H1 (cell line): Measurements from ENCODE around the gene RALY. TPM values are rescaled to one million over a fixed set of nuclear protein-coding genes. Genes with fewer than 3 reads are reported as not detected.

Source experiments
- CTCF ChIA-PET: fragments of 300-600 bp; sonication (Branson Sonifier 250); formaldehyde crosslinking; loops from one replicate; lab custom pipeline; 2021; ENCODE audit not compliant: partially characterized antibody; lab: Charles Lee
- POLR2A ChIA-PET: fragments of 300-600 bp; sonication (Branson Sonifier 250); formaldehyde crosslinking; loops from one replicate; lab custom pipeline; 2021; ENCODE audit warnings: inconsistent platforms; ENCODE audit not compliant: partially characterized antibody; lab: Charles Lee
- DNase-seq, 2 experiments: peaks; one replicate each; pipeline versions ENCODE4 v3.0.0 to v3.0.0-alpha.2; 2010 to 2022; ENCODE audit warnings: low spot score in 2 of 2, low read depth in 1 of 2, mixed read lengths in 1 of 2
- FAIRE-seq: peaks from 2 replicates; lab custom pipeline; 2011; peaks lifted over from hg19 to GRCh38; lab: Jason Lieb, UNC
- H2AFZ ChIP-seq: 2 replicates; pipeline ENCODE4 v1.8.1; 2012; ENCODE audit warnings: low read length, inconsistent platforms
- H2AK5ac ChIP-seq: 2 replicates; pipeline ENCODE4 v1.6.1; 2013; ENCODE audit warnings: low read depth, low read length
- H2BK120ac ChIP-seq: replicated peaks from 2 replicates; pipeline ENCODE3; 2013; ENCODE audit warnings: low read depth, low read length, inconsistent platforms
- H2BK12ac ChIP-seq: 2 replicates; pipeline ENCODE4 v1.6.1; 2013; ENCODE audit warnings: low read depth, low read length
- H2BK15ac ChIP-seq: 2 replicates; pipeline ENCODE4 v1.6.1; 2013; ENCODE audit warnings: low read length
- H2BK20ac ChIP-seq: 2 replicates; pipeline ENCODE4 v1.6.1; 2013; ENCODE audit warnings: low read length
- H2BK5ac ChIP-seq: 2 replicates; pipeline ENCODE4 v1.6.1; 2013; ENCODE audit warnings: low read depth, low read length
- H3K14ac ChIP-seq: 2 replicates; pipeline ENCODE4 v1.6.1; 2013; ENCODE audit warnings: inconsistent platforms; ENCODE audit not compliant: insufficient read length
- H3K18ac ChIP-seq: 2 replicates; pipeline ENCODE4 v1.6.1; 2013; ENCODE audit warnings: low read length; ENCODE audit errors: extremely low read depth
- H3K23ac ChIP-seq: 2 replicates; pipeline ENCODE4 v1.6.1; 2013; ENCODE audit warnings: inconsistent platforms; ENCODE audit not compliant: insufficient read length
- H3K23me2 ChIP-seq: 2 replicates; pipeline ENCODE4 v1.6.1; 2013; ENCODE audit warnings: low read depth, low read length
- H3K27ac ChIP-seq: 2 replicates; pipeline ENCODE4 v1.6.1; 2011; ENCODE audit warnings: low read depth, low read length, inconsistent platforms
- H3K27me3 ChIP-seq, 4 experiments: replicated peaks in 1 of 4; 1 replicate in 1 of 4; 2 replicates in 3 of 4; pipeline versions ENCODE4 v1.6.1 to v1.8.1; 2011 to 2013; ENCODE audit warnings: low read length in 3 of 4, mild to moderate bottlenecking in 3 of 4, inconsistent platforms in 2 of 4, mixed read lengths in 2 of 4, moderate library complexity in 1 of 4; ENCODE audit not compliant: control insufficient read depth in 3 of 4, insufficient read depth in 3 of 4; ENCODE audit errors: extremely low read depth in 1 of 4
- H3K36me3 ChIP-seq, 4 experiments: 2 replicates each; pipeline versions ENCODE4 v1.6.1 to v1.8.1; 2011 to 2013; ENCODE audit warnings: mild to moderate bottlenecking in 4 of 4, low read length in 3 of 4, moderate library complexity in 2 of 4, control low read depth in 1 of 4, inconsistent platforms in 1 of 4; ENCODE audit not compliant: insufficient read depth in 4 of 4, control insufficient read depth in 2 of 4
- H3K4ac ChIP-seq: replicated peaks from 2 replicates; pipeline ENCODE3; 2013; ENCODE audit warnings: low read length, low read depth, mixed read lengths, inconsistent platforms; ENCODE audit not compliant: insufficient read length
- H3K4me1 ChIP-seq, 4 experiments: replicated peaks in 1 of 4; 1 replicate in 1 of 4; 2 replicates in 3 of 4; pipeline versions ENCODE4 v1.6.1 to v1.8.1; 2011 to 2013; ENCODE audit warnings: low read length in 3 of 4, inconsistent platforms in 2 of 4, mixed read lengths in 1 of 4; ENCODE audit not compliant: insufficient read depth in 4 of 4, control insufficient read depth in 3 of 4
- H3K4me2 ChIP-seq, 2 experiments: 2 replicates each; pipeline versions ENCODE4 v1.6.1 to v1.8.1; 2011 to 2013; ENCODE audit warnings: low read depth in 2 of 2, low read length in 2 of 2, control low read depth in 1 of 2, inconsistent platforms in 1 of 2, mild to moderate bottlenecking in 1 of 2; ENCODE audit not compliant: insufficient read depth in 1 of 2
- H3K4me3 ChIP-seq, 4 experiments: fragments of 200-600, 300-600 bp in 1 of 4; sonication (generic), shearing (Covaris generic), sonication (Bioruptor Twin) in 1 of 4; 2 replicates each; pipeline versions ENCODE4 v1.5.1 to v1.8.1; 2011 to 2016; ENCODE audit warnings: low read length in 4 of 4, low read depth in 3 of 4, control low read depth in 2 of 4, inconsistent platforms in 2 of 4, mild to moderate bottlenecking in 2 of 4, mixed read lengths in 1 of 4, moderate library complexity in 1 of 4; ENCODE audit not compliant: insufficient read depth in 2 of 4; ENCODE audit errors: extremely low read depth in 1 of 4
- H3K56ac ChIP-seq: replicated peaks from 2 replicates; pipeline ENCODE3; 2013; ENCODE audit warnings: low read depth, mild to moderate bottlenecking, mixed read lengths, low read length, inconsistent platforms; ENCODE audit not compliant: insufficient read length
- H3K79me1 ChIP-seq: 2 replicates; pipeline ENCODE4 v1.6.1; 2013; ENCODE audit warnings: low read depth, low read length, control low read depth
- H3K79me2 ChIP-seq, 2 experiments: 2 replicates each; pipeline versions ENCODE4 v1.6.1 to v1.8.1; 2012 to 2013; ENCODE audit warnings: low read length in 2 of 2, mild to moderate bottlenecking in 2 of 2, inconsistent platforms in 1 of 2; ENCODE audit not compliant: insufficient read depth in 2 of 2, control insufficient read depth in 1 of 2
- H3K9ac ChIP-seq, 4 experiments: replicated peaks in 1 of 4; 1 replicate in 1 of 4; 2 replicates in 3 of 4; pipeline versions ENCODE4 v1.6.1 to v1.8.1; 2011 to 2013; ENCODE audit warnings: low read depth in 3 of 4, low read length in 3 of 4, control low read depth in 2 of 4, mild to moderate bottlenecking in 2 of 4, moderate library complexity in 2 of 4, inconsistent platforms in 1 of 4; ENCODE audit errors: extremely low read depth in 1 of 4
- H3K9me3 ChIP-seq, 2 experiments: 2 replicates each; pipeline versions ENCODE4 v1.6.1 to v1.8.1; 2012 to 2013; ENCODE audit warnings: mild to moderate bottlenecking in 2 of 2, moderate library complexity in 2 of 2, control low read depth in 1 of 2, inconsistent platforms in 1 of 2, low read depth in 1 of 2, low read length in 1 of 2, mixed read lengths in 1 of 2; ENCODE audit not compliant: insufficient read depth in 2 of 2
- H4K20me1 ChIP-seq, 2 experiments: replicated peaks in 1 of 2; 2 replicates each; pipeline versions ENCODE3 to v1.8.1; 2011 to 2013; ENCODE audit warnings: inconsistent platforms in 2 of 2, low read length in 2 of 2, mild to moderate bottlenecking in 1 of 2; ENCODE audit not compliant: insufficient read depth in 2 of 2, control insufficient read depth in 1 of 2
- H4K5ac ChIP-seq: 2 replicates; pipeline ENCODE4 v1.6.1; 2013; ENCODE audit warnings: low read length, low read depth, mixed read lengths, inconsistent platforms; ENCODE audit not compliant: insufficient read length
- H4K8ac ChIP-seq: 2 replicates; pipeline ENCODE4 v1.8.0; 2013; ENCODE audit warnings: mild to moderate bottlenecking, moderate library complexity, low read length, inconsistent platforms; ENCODE audit not compliant: insufficient read depth; ENCODE audit errors: extremely low read depth
- H4K91ac ChIP-seq: replicated peaks from 2 replicates; pipeline ENCODE3; 2013; ENCODE audit warnings: low read length, mixed read lengths, inconsistent platforms; ENCODE audit not compliant: insufficient read length
- ASH2L ChIP-seq: fragments of 200-600, 300-600 bp; sonication (generic); IDR thresholded peaks from one replicate; pipeline ENCODE4 v1.7.1; 2017; ENCODE audit warnings: low read length
- GTF2F1 ChIP-seq: IDR thresholded peaks from 2 replicates; pipeline ENCODE4 v1.6.1; 2012; ENCODE audit warnings: low read depth, low read length, improper control_type of control experiment, borderline replicate concordance
- JUND ChIP-seq: IDR thresholded peaks from 2 replicates; pipeline ENCODE4 v1.6.1; 2011; ENCODE audit warnings: mild to moderate bottlenecking, improper control_type of control experiment, low read length
- KDM5A ChIP-seq: fragments of 200-600 bp; IDR thresholded peaks from 2 replicates; pipeline ENCODE4 v1.7.1; 2012; ENCODE audit warnings: mild to moderate bottlenecking, low read length, inconsistent platforms, mixed read lengths
- POLR2AphosphoS5 ChIP-seq: IDR thresholded peaks from 2 replicates; pipeline ENCODE4 v1.6.1; 2011; ENCODE audit warnings: low read depth, low read length
- POU5F1 ChIP-seq: IDR thresholded peaks from 2 replicates; pipeline ENCODE4 v1.6.1; 2011; ENCODE audit warnings: low read depth, mild to moderate bottlenecking, low read length, moderate library complexity
- RFX5 ChIP-seq: IDR thresholded peaks from 2 replicates; pipeline ENCODE4 v1.6.1; 2011; ENCODE audit warnings: low read depth, low read length, improper control_type of control experiment, borderline replicate concordance
- SRF ChIP-seq: IDR thresholded peaks from 2 replicates; pipeline ENCODE4 v1.6.1; 2011; ENCODE audit warnings: mild to moderate bottlenecking, low read depth, low read length, moderate library complexity
- TCF12 ChIP-seq: IDR thresholded peaks from 2 replicates; pipeline ENCODE4 v1.6.1; 2011; ENCODE audit warnings: low read depth, mild to moderate bottlenecking, low read length
- YY1 ChIP-seq: IDR thresholded peaks from 2 replicates; pipeline ENCODE4 v1.6.1; 2011; ENCODE audit warnings: low read depth, mild to moderate bottlenecking, low read length
- ZNF274 ChIP-seq: IDR thresholded peaks from 2 replicates; pipeline ENCODE4 v1.7.0; 2012; ENCODE audit warnings: low read length, borderline replicate concordance; ENCODE audit errors: extremely low read depth
- WGBS, 2 experiments: shearing (Covaris generic) in 1 of 2; methylation state at CpG; one replicate each; pipeline versions ENCODE4 v1.1.6 to v1.1.7; 2013 to 2015; ENCODE audit warnings: low lambda C conversion rate in 2 of 2, mixed read lengths in 2 of 2, inconsistent platforms in 1 of 2, low coverage in 1 of 2, missing lambda C conversion rate in 1 of 2; ENCODE audit not compliant: insufficient replicate concordance in 2 of 2, insufficient coverage in 1 of 2, insufficient read length in 1 of 2; ENCODE audit errors: extremely low coverage in 1 of 2, missing lambda C conversion rate in 1 of 2; 5-methylcytosine and 5-hydroxymethylcytosine counted together
- polyA plus RNA-seq, 7 experiments: library from polyadenylated mRNA; depleted of rRNA in 3 of 7; stranded (reverse) in 5 of 7; unstranded in 2 of 7; fragments of >200 nt in 5 of 7; fragments of 200-250 nt in 2 of 7; gene quantifications; 1 replicate in 5 of 7; 2 replicates in 1 of 7; 4 replicates in 1 of 7; pipeline versions ENCODE4 v1.2.1 to v1.2.3, GENCODE V29; 2011 to 2013; ENCODE audit warnings: missing spikeins in 2 of 7, mixed read lengths in 2 of 7
- total RNA-seq: library from RNA; stranded (reverse); fragmentation: NEBNext Ultra II Directional; extraction: Animal tissue kit (Norgen Biotek cat#: 25700); gene quantifications from 2 replicates; pipeline ENCODE4 v1.2.1, GENCODE V29; 2021
- TF ChIP-seq, protein P1 (sequence below), 3 experiments: IDR thresholded peaks; 1 replicate in 2 of 3; 2 replicates in 1 of 3; pipeline versions ENCODE4 v1.5.1 to v1.6.1; 2011; ENCODE audit warnings: low read length in 3 of 3, mild to moderate bottlenecking in 3 of 3, inconsistent platforms in 2 of 3, low read depth in 1 of 3, moderate library complexity in 1 of 3; ENCODE audit not compliant: insufficient read depth in 1 of 3; ENCODE audit errors: control extremely low read depth in 1 of 3

The RALY gene
- total and polyA plus RNA-seq, 2 of the 8 experiments (the other 6 are each of a cell fraction or from before 2014, with no cell fraction given): 133 to 148 TPM

DNA sequence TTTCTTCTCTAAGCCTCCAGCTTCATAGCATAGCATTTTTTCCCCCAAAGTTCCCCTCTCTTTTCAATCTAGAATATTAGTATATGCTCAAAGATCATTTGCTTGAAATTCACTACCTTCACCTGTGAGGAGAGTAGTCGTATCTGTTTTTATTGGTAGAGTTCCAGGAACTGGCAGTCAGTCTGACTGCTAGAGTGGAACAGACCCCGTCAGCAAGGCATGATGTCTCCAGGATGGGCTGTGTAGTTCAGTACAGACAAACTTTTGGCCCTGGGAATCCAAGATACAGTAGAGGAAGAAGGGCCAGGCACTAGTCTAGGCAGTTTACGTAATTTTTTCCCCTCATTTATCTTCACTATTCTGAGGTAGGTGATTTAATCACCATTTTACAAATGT is 29.1 kb downstream of the RALY start:
- Histone ChIP-seq H4K8ac (no peak overlapping the region), H2BK20ac (no peak overlapping the region), H3K4me3 (no peak overlapping the region), H2BK5ac (no peak overlapping the region), H3K79me2 (peaks cover 16 to 88% of the 10 kb centered on the region in 2 experiments), H3K27ac (no peak overlapping the region), H2AK5ac (no peak overlapping the region), H4K91ac (no peak overlapping the region), H3K36me3 (no peaks in the 10 kb centered on the region), H3K14ac (no peak overlapping the region), H4K5ac (no peak overlapping the region), H3K4me2 (no peak overlapping the region), H3K23ac (no peak overlapping the region), H2BK15ac (no peak overlapping the region), H2BK12ac (no peak overlapping the region), H3K79me1 (peaks cover 19% of the 10 kb centered on the region), H3K27me3 (no peaks in the 10 kb centered on the region), H2BK120ac (no peak overlapping the region), H3K9ac (no peak overlapping the region), H3K56ac (no peak overlapping the region), H3K4me1 (peaks cover 2 to 14% (median 9%) of the 10 kb centered on the region in 4 experiments; a peak in 5 of 7 replicates), H3K9me3 (peaks cover 0 to 3% of the 10 kb centered on the region in 2 experiments; a peak in 1 of 4 replicates), H2AFZ (no peak overlapping the region), H3K18ac (no peak overlapping the region), H4K20me1 (peaks cover 10 to 32% of the 10 kb centered on the region in 2 experiments), H3K23me2 (no peaks in the 10 kb centered on the region; the same call in 1 of the 2 replicates), H3K4ac (no peak overlapping the region)
- no peak for FAIRE-seq
- CTCF ChIA-PET: interaction anchor here (0.7 to 3.0 kb wide), 28 partner anchors 9 to 160 kb away, joined by 3 to 13 read pairs (median 4); partner anchors contain the start of gene RALY
- 93% methylated on average over 3 of the region's 3 CpGs; no CpG with 5 or more reads in 1 of the 2 experiments for WGBS, 2 experiments
- no peak for TF ChIP-seq POLR2AphosphoS5
- no peak for TF ChIP-seq SRF
- no peak for TF ChIP-seq YY1
- no peak for TF ChIP-seq RFX5
- no peak for TF ChIP-seq POU5F1
- TF ChIP-seq ASH2L: no peak
- TF ChIP-seq TCF12: no peak
- no peak for TF ChIP-seq ZNF274
- TF ChIP-seq, protein P1, sequence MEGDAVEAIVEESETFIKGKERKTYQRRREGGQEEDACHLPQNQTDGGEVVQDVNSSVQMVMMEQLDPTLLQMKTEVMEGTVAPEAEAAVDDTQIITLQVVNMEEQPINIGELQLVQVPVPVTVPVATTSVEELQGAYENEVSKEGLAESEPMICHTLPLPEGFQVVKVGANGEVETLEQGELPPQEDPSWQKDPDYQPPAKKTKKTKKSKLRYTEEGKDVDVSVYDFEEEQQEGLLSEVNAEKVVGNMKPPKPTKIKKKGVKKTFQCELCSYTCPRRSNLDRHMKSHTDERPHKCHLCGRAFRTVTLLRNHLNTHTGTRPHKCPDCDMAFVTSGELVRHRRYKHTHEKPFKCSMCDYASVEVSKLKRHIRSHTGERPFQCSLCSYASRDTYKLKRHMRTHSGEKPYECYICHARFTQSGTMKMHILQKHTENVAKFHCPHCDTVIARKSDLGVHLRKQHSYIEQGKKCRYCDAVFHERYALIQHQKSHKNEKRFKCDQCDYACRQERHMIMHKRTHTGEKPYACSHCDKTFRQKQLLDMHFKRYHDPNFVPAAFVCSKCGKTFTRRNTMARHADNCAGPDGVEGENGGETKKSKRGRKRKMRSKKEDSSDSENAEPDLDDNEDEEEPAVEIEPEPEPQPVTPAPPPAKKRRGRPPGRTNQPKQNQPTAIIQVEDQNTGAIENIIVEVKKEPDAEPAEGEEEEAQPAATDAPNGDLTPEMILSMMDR (IDR thresholded peaks at IDR 0.05; ENCODE audit: control extremely low read depth in 1 of 3, insufficient read depth in 1 of 3, low read depth in 1 of 3, low read length in 3 of 3): no peak
- TF ChIP-seq JUND: no peak
- TF ChIP-seq GTF2F1: no peak
- no peak for TF ChIP-seq KDM5A
- DNase-seq: no peak
- POLR2A ChIA-PET: interaction anchor here (1.0 to 1.1 kb wide), 2 partner anchors 10 to 28 kb away, joined by 3 to 4 read pairs; no protein-coding TSS in a partner anchor
